NCI-H1092 treated with DMSO at 0.1 percent for 48 hours (cell line): ENCODE measurements around the gene APEX2.
A peak's percentile ranks its signal among the peaks of the same experiment; 100 is the strongest.
"Not testable (repeated sequence)": the region's sequence is repeated elsewhere in the genome, so short reads cannot be mapped to it uniquely, and the experiment has no call there.

Experiments
- DNase-seq: peaks from one replicate; lab custom pipeline; 2025; lab: John Stamatoyannopoulos, UW

The APEX2 gene

DNA sequence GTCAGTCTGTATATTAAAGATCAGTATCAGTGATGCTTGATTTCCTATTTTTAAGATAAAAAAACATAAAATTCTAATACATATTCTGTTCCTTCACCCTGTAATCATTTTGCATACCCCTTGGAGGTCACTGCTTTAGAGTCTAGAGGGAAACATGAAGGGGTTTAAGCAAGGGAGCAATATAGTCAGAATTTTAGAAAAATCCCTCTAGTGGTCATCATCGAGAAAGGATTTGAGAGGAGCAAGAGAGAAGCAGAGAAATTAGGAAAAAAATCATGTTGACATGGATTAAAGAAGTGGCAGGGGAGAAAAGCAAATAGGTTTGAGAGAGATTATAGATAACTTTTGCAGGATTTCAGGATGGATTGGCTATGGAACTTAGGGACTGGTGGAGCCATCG, 11.1 kb downstream of the APEX2 start:
- peak; percentile 3 for DNase-seq

DNA sequence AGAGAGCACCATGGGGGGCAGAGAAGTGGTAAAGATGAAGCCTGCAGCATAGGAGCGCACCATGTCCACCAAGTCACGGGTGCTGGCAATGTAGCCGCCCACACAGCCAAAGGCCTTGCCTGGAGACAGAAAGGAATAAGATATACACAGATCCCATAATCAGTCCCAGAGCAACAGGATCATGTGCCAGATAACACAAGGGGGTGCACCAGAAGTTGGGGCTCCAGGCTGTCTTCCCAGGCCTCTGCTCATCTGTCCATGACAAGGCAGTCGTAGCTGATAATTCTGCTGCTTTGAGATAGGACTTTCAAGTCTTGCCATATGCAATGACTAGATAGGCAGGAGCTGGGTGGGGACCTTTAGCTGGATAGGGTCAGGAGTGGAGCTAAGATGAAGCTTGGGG, 14.7 kb downstream of the APEX2 start:
- DNase-seq = no peak

DNA sequence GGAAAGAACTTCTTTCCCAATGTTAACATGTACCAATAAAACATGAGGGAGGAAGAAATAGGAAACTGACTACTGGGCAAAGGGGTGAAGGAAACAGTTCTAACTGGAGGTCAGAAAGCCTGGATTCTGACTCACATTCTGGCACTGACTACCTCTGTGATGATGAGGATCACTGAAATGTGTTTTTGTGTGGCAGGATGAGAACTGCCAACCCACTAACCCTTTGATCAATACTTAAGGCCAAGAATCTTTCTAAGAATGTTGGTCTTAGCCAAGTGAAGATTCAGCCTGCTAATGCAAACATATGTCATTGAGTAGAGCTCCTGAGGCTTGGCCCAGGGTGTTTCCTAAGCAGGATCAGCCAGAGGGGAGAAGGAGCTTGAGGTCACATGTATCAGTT, 26.0 kb downstream of the APEX2 start:
- no peak for DNase-seq

DNA sequence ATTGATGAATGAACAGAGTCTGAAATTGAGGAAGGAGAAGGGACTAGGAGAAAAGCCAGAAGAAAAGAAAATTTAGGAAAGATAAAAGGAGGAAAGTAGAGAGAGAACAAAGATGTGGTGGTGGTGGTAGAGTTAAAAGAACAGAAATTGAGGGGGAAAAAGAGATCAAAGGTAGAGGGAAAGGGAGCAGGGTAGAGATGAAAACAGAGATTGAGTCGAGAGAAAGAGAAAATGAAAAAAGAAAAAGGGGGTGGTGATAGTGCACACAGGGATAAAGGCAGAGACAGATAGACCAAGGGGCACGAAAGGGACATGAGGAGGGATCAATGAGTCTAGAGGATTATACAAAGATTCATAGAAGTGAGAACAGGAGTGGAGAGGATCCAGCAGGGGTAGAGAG, 26.7 kb downstream of the APEX2 start:
- no peak for DNase-seq

DNA sequence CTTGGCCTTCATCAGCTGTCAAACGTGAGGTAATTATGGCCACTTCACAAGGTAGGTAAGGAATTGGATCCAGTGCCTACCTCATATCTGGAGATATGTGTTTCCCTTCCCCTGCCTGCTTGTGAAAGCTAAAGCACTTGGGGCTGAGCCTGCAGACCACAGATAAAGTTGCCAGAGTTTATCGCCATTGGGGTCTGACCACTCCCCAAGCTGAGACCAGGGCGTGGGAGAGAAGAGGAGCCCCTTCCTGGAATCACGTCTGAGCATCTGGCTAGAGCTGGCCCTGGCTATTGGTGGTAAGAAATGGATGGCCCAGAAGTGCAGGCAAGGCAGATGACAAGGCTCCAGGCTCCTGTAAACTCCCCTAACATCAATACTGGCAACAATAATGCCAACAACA, 27.9 kb downstream of the APEX2 start:
- no peak for DNase-seq

DNA sequence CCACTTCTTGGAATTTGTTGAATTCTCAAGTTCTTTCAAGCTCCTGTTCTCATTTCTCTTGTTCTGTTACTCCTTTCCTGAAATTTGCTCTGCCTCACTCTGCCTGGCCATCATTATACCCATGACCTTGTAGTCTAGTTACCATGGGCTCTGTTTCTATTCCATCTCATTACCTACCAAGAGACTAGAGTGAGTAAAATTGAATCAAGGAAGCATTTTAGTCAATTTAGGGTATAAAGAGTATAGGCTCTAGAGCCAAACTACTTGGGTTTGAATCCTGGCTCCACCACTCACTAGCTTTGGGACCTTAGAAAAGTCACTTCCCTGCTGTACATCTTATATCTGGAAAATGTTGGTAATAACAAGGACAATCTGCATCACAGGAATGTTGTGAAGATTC, 28.4 kb downstream of the APEX2 start:
- DNase-seq = no peak

DNA sequence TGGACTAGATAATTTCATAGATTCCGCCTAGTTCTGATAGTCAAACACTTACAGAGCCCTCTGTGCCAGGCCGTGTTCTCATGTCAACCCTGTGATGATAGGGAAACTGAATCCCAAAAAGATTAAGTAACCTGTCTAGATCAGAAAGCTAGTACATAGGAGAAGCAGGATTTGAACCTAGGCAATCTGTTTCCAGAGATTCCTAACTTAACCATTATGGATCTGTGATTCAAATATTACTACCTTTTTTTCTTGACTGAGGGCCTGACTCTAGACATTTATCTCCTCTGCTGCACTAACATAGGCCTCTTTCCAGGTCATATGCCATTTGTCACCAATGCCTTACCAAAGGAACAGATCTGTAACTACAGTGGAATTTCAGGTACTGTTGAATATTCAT, 29.1 kb downstream of the APEX2 start:
- DNase-seq = no peak

DNA sequence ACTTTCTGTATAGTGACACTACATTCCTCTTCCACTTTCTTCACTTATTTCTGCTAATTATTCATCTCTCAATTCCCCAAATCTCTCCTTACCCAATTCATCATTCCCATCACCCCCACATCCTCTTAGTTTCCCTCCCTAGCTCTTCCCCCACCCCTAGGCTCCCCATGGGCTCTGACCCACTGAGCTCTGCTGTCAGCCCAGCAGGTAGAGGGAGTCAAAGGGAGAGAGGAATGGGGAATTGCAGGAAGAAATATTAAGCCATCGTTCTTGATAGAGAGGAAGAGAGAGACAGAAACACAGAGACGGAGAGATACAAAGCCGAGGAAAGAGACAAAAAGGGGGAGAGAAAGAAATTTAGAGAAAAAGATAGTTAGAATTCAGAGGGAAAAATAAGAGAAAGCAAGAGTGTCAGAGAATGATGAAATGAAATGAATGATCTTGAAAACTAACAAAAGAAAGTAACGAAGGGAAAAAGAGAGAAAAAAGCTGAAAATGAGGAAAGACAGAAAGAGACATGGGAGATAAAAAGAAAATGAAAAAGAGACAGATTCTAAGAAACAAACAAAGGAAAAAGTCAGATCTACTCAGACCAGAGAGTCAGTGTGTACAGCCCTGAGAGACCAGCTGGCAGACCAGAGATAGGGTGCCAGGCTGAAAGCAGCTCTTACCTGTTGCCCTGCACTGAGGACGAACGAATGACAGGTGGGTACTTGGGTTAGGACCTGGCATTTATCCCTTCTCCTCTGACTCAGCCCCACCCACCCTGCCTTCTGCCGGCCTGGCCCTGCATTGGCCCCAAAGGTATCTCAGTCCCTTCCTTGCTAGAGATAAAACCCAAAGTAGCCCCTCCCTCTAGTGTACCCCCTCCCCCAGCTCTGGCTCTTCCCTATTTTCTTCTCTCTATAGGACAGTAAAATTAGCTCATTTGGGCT, 30.4 kb downstream of the APEX2 start, which contains the start of gene ALAS2:
Gene ALAS2 (minus strand): TSS at position 707 of the 935 bp plus-strand sequence. CDS start 4,977 bp downstream, outside the sequence.
- no peak for DNase-seq

DNA sequence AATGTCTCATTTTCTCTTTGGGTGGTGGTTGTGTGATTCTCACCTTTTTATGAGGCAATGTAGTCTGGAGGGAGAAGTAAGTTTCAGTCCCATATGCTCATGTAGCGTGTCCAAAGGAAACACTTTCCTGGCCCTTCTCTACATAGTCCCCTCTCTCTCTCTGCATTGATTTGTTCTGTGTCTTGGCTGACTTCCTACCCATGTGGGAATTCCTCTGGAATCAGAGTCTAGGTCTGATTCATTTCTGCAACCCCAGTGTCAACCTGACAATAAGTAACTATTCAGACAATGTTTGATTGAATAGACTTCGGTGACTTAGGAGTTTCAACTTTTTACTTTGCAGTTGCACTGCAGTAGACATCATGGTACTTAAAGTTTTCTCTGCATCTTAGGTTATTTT, 33.3 kb downstream of the APEX2 start:
- DNase-seq = no peak

DNA sequence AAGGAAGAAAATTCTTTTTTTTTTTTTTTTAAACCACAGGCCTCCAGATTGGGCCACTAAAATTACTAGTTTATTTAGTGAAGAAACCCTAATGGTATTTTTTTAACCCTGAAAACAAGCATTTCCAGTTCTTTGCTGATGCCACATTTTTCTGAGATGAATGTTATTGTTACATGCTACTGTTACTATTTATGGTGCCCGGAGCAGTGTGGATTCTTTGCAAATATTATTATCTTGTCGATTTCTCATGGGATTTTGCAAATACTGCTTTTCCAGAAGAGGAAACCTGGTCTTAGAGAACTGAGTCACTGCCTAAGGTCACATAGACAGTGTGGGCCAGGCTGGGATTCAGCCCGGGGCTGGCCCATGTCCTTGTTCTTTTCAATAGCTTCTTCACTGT, 39.3 kb downstream of the APEX2 start:
- DNase-seq = no peak

DNA sequence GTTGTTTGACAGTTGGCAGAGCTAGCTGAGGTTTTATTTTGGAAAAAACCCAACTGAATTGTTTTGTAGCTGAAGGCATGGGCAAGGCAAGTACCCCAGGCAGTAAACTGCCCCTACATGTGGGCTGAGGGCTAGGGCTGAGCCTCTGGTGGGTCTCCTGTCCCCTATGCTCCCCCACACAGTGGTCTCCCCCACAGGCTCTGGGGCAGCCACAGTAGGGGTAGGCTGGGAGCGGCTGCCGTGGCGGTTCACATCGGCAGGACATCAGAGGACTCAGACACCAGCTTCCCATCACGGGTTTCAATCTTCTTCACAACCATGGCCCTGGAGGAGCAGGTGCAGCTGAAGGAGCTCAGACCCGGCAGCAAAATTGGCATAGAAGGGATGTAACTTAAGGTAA, 41.4 kb downstream of the APEX2 start:
- DNase-seq = no peak

DNA sequence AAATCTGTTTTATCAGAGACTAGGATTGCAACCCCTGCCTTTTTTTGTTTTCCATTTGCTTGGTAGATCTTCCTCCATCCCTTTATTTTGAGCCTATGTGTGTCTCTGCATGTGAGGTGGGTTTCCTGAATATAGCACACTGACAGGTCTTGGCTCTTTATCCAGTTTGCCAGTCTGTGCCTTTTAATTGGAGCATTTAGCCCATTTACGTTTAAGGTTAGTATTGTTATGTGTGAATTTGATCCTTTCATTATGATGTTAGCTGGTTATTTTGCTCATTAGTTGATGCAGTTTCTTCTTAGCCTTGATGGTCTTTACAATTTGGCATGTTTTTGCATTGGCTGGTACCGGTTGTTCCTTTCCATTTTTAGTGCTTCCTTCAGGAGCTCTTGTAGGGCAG, 50.4 kb downstream of the APEX2 start:
- DNase-seq = not testable (repeated sequence)

DNA sequence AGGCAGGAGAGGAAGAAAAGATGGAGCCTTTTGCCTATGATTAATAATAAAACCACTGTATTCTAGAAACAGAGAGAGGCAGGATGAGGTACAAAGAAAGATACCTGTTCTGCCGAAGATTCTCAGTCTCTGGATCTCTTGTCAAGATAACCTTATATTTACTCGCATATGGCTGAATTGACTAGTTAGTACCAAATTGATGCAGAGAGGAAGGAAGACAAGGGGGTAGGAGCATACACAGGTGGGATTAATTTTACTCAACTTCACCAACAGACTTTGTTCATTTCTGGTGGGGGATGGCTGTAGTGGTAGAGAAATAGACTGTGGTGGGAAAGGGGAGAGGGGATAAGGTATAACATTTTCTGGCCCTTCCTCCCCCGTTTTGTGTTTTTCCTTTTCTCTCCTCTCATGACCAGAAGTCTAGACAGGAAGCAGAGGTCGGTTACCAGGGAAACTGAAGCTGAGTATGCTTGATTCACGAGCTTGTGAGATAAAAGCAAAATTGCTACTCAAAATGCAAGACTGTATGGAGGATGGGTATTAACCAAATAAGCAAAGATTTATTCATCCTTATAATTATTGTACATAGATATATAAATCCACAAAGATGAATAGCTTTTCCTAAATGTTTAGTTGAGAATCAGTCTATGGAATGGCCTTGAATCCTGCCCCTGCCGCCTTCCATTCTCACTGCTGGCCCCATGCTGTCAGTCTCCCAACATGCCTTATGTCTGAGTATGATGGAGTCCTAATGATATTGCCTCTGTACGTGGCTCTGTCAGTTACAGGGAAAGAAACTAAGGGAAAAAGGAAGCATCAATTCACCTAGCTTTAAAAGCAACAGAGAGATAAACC, 56.9 kb downstream of the APEX2 start:
- peak; percentile 69 for DNase-seq

DNA sequence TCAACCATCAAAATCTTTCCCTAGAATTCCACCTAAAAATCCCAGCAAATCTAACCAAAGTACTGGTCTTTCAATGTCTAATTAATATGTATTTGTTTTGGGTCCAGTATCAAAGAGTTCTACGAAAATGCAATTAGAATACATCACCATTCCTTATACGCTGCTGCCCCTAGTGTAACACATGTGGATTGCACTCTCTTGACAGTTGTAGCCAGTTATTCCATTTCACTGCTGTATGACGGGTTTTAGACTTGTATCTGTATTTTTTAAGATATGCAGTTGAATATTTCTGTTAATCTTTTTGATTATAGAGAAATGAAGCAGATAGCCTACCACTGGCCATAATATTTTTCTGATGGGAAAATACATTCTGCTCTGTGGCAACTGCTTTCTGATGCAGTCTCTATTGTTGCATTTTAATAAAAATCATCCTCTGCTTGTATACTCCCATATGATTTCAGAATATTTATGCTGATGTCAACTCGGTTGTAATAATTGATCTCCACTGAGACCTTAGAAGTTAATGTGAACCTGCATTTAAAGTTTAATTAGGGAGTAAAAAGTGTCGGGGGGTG, 57.6 kb downstream of the APEX2 start:
- peak; percentile 69 for DNase-seq
